NCI-H69 (cell line): ENCODE data around the gene ZFP36L2.

Source experiments
- DNase-seq: peaks from one replicate; lab custom pipeline; 2025; lab: John Stamatoyannopoulos, UW

The ZFP36L2 gene

DNA sequence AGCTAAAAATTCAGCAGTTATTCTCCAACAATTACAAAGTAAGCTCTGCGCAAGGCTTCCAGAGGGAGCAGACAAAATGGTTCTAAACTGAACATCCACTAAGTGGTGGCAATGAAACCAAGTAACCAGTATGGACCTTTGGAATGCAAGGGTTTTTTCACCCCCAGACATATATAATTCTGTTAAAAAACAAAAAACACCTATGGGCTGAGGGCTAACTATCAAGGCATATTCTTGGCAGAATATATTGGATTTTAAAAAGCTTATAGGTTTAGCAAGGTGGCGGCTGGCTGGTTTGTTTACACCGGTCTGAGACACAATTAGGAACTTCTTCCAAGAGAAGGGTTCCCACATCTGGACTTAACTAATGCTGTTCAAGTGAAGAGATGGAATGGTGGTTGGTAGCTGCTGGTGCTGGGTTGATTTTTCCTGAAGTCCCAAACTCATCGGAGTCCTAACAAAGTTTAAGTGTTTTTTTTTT is 2.8 kb downstream of the ZFP36L2 start:
- no peak for DNase-seq

GRCh38 chr2:43222475-43223309 is 3.7 kb downstream of the ZFP36L2 start:
- no peak for DNase-seq

GRCh38 chr2:43221763-43222474 is 4.5 kb downstream of the ZFP36L2 start:
- peak; percentile 72 for DNase-seq

GRCh38 chr2:43221124-43221762 is 5.2 kb downstream of the ZFP36L2 start:
- DNase-seq, result peak; percentile 66

DNA sequence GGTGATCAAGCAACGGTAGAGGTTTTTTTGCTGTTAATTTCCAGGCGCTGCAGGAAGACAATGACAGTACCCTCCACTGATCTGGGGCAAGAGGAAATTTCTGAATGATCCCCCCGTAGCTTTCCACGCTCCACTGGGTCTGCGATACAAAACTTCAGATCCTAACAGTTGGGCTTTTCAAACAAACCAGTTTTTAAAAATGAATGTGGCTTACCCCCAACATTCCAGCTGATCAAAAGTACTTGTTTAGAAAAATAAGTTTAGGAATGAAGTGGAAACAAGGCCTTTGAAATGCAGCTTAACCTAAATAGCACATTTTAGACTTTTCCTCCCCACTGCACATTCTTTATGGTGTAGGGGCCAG is 5.7 kb downstream of the ZFP36L2 start:
- DNase-seq, result no peak

- no peak for DNase-seq
Measured at GRCh38 chr2:43220229-43220751, 6.1 kb downstream of the ZFP36L2 start.

GRCh38 chr2:43219383-43220228 is 6.8 kb downstream of the ZFP36L2 start:
- DNase-seq, result peak; percentile 84

DNA sequence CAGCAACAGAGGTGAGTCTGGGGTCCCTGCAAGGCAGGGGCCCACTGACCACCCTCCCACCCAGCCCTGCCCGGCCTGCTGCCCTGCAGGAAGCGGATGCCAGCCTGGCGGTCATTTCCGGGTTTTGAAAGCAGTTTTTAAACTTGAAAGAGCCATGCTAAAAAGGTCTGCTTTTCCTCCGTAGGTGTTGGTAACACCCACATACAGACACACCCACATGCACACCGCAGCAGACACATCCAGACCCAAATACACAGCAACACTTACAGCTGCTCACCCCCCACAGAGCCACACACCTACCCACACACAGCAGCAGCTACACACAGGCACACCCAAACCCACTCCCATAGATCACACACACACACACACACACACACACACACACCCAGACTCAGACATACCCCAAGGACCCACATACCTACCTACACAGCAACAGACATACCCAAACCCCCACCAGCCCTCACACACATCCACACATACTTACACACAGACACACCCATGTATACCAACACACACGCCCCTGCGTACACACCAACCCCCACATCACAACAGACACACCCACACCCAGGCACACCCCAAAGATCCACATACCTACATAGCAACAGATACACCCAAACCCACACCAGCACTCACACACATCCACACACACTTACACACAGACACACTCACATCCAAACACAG is 7.6 kb downstream of the ZFP36L2 start:
- DNase-seq, result peak; percentile 54

GRCh38 chr2:43218155-43218701 is 8.2 kb downstream of the ZFP36L2 start:
- no peak for DNase-seq

DNA sequence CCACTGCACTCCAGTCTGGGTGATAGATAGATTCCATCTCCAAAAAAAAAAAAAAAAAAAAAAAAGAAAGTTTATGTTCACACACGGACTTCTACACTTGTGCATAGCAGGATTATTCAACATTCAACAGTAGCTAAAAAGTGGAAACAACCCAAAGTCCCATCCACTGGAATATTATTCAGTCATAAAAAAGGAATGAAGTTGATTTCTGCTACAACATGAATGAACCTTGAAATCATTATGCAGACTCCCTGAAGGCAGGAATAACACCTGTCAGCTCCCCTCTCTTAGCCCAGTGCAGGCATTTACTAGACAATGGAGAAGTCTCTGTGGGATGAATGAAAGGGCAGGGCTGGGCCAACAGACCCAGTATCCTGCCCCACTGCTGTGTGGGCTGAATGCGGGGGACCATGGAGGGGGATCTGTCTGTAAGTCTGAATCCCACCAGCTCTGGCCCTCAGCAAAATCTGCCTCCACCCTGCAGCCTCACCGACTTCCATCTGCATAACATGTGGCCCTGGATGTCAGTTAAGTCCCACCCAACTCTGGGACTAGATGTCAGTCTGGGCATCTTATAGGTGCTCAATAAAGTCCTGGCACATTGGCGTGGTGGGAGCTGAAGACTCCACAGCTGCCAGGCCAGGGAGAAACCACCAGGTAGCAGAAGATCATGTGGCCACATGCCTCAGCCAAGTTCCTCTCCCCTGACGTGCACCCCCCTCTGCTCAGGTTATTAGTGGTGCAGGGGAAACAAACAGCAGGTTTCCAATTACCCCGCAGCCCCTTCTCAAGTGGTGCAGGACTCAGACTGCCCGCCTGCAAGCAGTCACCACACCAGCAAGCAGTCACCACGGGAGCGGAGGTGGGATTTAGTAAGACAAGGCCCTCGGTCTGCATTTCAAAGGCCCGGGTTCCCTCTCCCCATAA is 8.9 kb downstream of the ZFP36L2 start:
- peak; percentile 65 for DNase-seq

- no peak for DNase-seq
Measured at GRCh38 chr2:43216629-43217028, 9.8 kb downstream of the ZFP36L2 start.

DNA sequence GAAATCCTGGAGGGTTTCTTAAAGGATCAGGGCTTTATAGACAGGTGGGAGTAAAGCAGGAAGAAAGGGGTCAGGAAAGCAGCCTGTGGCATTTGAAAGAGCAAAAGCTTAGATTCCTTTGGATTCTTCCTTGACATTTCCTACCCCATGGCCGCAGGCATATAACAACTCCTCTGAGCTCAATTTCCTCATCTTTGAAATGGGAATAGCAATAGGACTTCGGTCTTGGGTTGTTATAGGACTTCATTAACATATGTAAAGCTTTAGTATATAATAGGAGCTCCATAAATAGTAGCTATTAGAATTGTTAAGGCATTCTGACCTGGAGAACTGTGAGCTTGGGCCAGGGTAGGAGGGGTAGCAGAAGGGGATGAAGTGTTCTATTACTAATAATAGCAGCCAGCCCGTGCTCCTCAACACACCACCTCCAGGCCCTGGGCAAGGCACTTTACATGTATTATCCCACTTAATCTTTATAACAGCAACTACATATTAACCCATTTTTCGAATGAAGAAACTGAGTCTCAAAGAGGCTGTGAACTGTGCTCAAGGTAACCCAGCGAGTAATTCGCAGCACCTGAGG is 10.6 kb downstream of the ZFP36L2 start:
- DNase-seq, result no peak

DNA sequence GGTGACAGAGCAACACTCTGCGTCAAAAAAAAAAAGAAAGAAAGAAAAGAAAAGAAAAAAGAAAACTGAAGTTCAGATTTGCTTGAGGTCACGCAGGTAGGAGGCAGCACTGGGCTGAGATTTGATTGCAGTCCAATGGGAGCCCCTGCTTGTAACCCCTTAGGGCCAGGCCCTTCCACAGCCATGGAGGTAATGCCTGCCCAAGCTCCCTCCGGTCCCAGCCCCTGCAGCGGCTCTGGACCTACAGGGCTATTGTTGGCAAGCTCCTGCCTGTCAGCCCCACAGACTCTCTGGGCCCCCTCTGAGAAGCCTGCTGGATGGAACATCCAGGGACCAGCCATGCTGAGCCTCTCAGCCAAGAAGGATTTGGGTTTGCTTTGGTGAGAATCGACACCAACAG is 12.2 kb downstream of the ZFP36L2 start:
- DNase-seq, result no peak

DNA sequence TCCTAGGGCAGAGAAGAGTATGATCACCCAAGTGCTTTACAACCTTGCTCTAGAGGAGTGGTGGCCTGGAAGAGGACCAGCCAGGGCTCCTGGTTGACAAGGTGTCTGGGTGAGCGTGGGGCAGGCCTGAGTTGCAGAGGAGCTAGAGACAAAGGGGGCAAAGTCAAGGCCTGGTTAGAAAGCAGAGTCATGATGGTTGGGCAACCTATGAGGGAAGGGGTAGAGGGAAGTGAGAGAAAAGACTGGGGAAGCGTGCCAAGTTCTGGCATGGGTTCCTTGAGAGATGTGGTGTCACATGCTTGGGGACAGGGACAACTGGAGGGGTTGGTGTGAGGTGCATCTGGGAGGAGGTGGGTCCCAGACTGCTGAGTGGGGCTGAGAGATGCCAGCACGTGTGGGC is 13.5 kb downstream of the ZFP36L2 start:
- no peak for DNase-seq

- DNase-seq, result no peak
Measured at GRCh38 chr2:43212216-43212835, 14.1 kb downstream of the ZFP36L2 start.

- DNase-seq, result peak; percentile 57
Measured at GRCh38 chr2:43210467-43211303, 15.7 kb downstream of the ZFP36L2 start.

- DNase-seq, result peak; percentile 48
Measured at GRCh38 chr2:43210125-43210466, 16.3 kb downstream of the ZFP36L2 start.

- no peak for DNase-seq
Measured at GRCh38 chr2:43209204-43209717, 17.1 kb downstream of the ZFP36L2 start.
